ENCODE measurements around the gene YWHAE.

GRCh38 chr17:1340371-1340770 is 59.7 kb downstream of the YWHAE start:
- TF ChIP-seq CTCF (conservative IDR thresholded peaks at IDR 0.05; ENCODE audit: low read depth, low read length) (no peak), EZH2 (IDR thresholded peaks at IDR 0.05; ENCODE audit: borderline replicate concordance, low read depth, low read length, poor library complexity, severe bottlenecking) (no peak)

All from A673 (cell line).